GM23338 (cell line): ENCODE results near the gene RGS2. TPM values are rescaled to one million over a fixed set of nuclear protein-coding genes. Genes with fewer than 3 reads are reported as not detected.

Source experiments
- ATAC-seq: fragments of 200-7000 bp; cut with Tn5 transposase; 3 replicates; pipeline ENCODE4 v1.9.1; 2020
- DNase-seq: peaks from one replicate; pipeline ENCODE4 v3.0.0-alpha.2; 2015; ENCODE audit warnings: low spot score
- H2AFZ ChIP-seq: fragments of 200-600 bp; sonication (generic); 2 replicates; pipeline ENCODE4 v1.8.0; 2016; ENCODE audit warnings: antibody characterized with exemption, mild to moderate bottlenecking, moderate library complexity
- H3F3A ChIP-seq: fragments of 200-600 bp; sonication (generic); replicated peaks from 2 replicates; pipeline ENCODE4 v1.8.0; 2017; ENCODE audit warnings: antibody characterized with exemption, mixed run types, low read depth
- H3K27ac ChIP-seq: fragments of 200-600 bp; sonication (generic); 2 replicates; pipeline ENCODE4 v1.6.1; 2016; ENCODE audit warnings: low read depth
- H3K27me3 ChIP-seq: fragments of 200-600 bp; sonication (generic); 2 replicates; pipeline ENCODE4 v1.8.0; 2016; ENCODE audit warnings: mild to moderate bottlenecking, mixed run types, moderate library complexity; ENCODE audit not compliant: insufficient read depth
- H3K36me3 ChIP-seq: fragments of 200-600 bp; sonication (generic); 2 replicates; pipeline ENCODE4 v1.8.0; 2016; ENCODE audit warnings: mild to moderate bottlenecking; ENCODE audit not compliant: insufficient read depth
- H3K4me1 ChIP-seq: fragments of 200-600 bp; sonication (generic); 2 replicates; pipeline ENCODE4 v1.8.0; 2016; ENCODE audit warnings: mild to moderate bottlenecking, moderate library complexity; ENCODE audit not compliant: insufficient read depth
- H3K4me2 ChIP-seq: fragments of 200-600 bp; sonication (generic); 2 replicates; pipeline ENCODE4 v1.7.1; 2017; ENCODE audit warnings: mixed run types
- H3K4me3 ChIP-seq: fragments of 200-600 bp; sonication (generic); 2 replicates; pipeline ENCODE4 v1.6.1; 2016; ENCODE audit warnings: mixed run types
- H3K79me2 ChIP-seq: fragments of 200-600 bp; sonication (generic); replicated peaks from 2 replicates; pipeline ENCODE4 v1.8.0; 2017; ENCODE audit warnings: mild to moderate bottlenecking; ENCODE audit not compliant: insufficient read depth
- H3K9me2 ChIP-seq: fragments of 200-600 bp; sonication (generic); 2 replicates; pipeline ENCODE4 v1.8.0; 2017; ENCODE audit not compliant: insufficient read depth
- H4K20me1 ChIP-seq: fragments of 200-600 bp; sonication (generic); replicated peaks from 2 replicates; pipeline ENCODE4 v1.8.0; 2017; ENCODE audit warnings: mild to moderate bottlenecking; ENCODE audit not compliant: insufficient read depth
- H3K27ac Mint-ChIP-seq: 2 replicates; pipeline ENCODE4 v1.8.0; 2020; ENCODE audit warnings: inconsistent platforms, mild to moderate bottlenecking, moderate library complexity, mixed read lengths
- H3K27me3 Mint-ChIP-seq: 3 replicates; pipeline ENCODE4 v1.8.0; 2022; ENCODE audit warnings: low read depth, mild to moderate bottlenecking, moderate library complexity, mixed read lengths, inconsistent platforms; ENCODE audit not compliant: insufficient read depth, poor library complexity
- H3K36me3 Mint-ChIP-seq: 3 replicates; pipeline ENCODE4 v1.8.0; 2021; ENCODE audit warnings: low read depth, mild to moderate bottlenecking, inconsistent platforms, moderate library complexity, mixed read lengths
- H3K4me1 Mint-ChIP-seq: 3 replicates; pipeline ENCODE4 v1.8.0; 2020; ENCODE audit warnings: mild to moderate bottlenecking, inconsistent platforms, mixed read lengths
- H3K4me3 Mint-ChIP-seq: 3 replicates; pipeline ENCODE4 v1.8.0; 2021; ENCODE audit warnings: moderate library complexity, mild to moderate bottlenecking, inconsistent platforms, mixed read lengths
- H3K9me3 Mint-ChIP-seq: 3 replicates; pipeline ENCODE4 v1.8.0; 2020; ENCODE audit warnings: moderate library complexity, mild to moderate bottlenecking, inconsistent platforms, mixed read lengths
- CREB1 ChIP-seq: fragments of 250-450 bp; sonication (Bioruptor Pico); IDR thresholded peaks from 2 replicates; pipeline ENCODE4 v1.5.0; 2020; ENCODE audit warnings: low read depth, mild to moderate bottlenecking, moderate library complexity
- NANOG ChIP-seq: IDR thresholded peaks from 2 replicates; pipeline ENCODE4 v1.6.1; 2016; ENCODE audit warnings: antibody characterized with exemption, borderline replicate concordance
- STAT1 ChIP-seq: IDR thresholded peaks from one replicate; pipeline ENCODE4 v1.6.1; 2016; ENCODE audit warnings: antibody characterized with exemption; ENCODE audit not compliant: unreplicated experiment
- ZNF114 ChIP-seq: fragments of 250-450 bp; sonication (Bioruptor Pico); IDR thresholded peaks from 2 replicates; pipeline ENCODE4 v1.5.0; 2020; ENCODE audit warnings: mild to moderate bottlenecking, moderate library complexity
- ZNF462 ChIP-seq: fragments of 250-450 bp; sonication (Bioruptor Pico); IDR thresholded peaks from 2 replicates; pipeline ENCODE4 v1.5.0; 2020; ENCODE audit warnings: mild to moderate bottlenecking, moderate library complexity
- polyA plus RNA-seq: library from polyadenylated mRNA; unstranded; fragments of >200 nt; fragmentation: Nextera tagmentation; extraction: Ambion mirVana; gene quantifications from 2 replicates; pipeline ENCODE4 v1.2.1, GENCODE V29; 2016
- total RNA-seq: library from RNA; depleted of rRNA; stranded (reverse); fragments of >200 nt; shearing (Covaris generic); gene quantifications from 2 replicates; pipeline ENCODE4 v1.2.3, GENCODE V29; 2014
- TF ChIP-seq, protein P1 (sequence below), 2 experiments: fragments of 200-600 bp in 1 of 2; sonication (generic) in 1 of 2; conservative IDR thresholded peaks; 2 replicates each; pipeline versions ENCODE4 v1.5.1 to v1.6.1; 2016 to 2017; ENCODE audit warnings: antibody characterized with exemption in 2 of 2, low read depth in 2 of 2, mild to moderate bottlenecking in 2 of 2, moderate library complexity in 1 of 2

Gene RGS2
- total and polyA plus RNA-seq, 2 experiments from 2014 or later = 13.8 to 24.8 TPM

- H4K20me1 ChIP-seq = no peaks in the 10 kb centered on the region
- H3K4me1 Mint-ChIP-seq = peaks cover 16% of the 10 kb centered on the region
- H3K27me3 Mint-ChIP-seq = no peaks in the 10 kb centered on the region
- H2AFZ ChIP-seq = no peak overlapping the region
- TF ChIP-seq STAT1 = no peak
- TF ChIP-seq, protein P1, sequence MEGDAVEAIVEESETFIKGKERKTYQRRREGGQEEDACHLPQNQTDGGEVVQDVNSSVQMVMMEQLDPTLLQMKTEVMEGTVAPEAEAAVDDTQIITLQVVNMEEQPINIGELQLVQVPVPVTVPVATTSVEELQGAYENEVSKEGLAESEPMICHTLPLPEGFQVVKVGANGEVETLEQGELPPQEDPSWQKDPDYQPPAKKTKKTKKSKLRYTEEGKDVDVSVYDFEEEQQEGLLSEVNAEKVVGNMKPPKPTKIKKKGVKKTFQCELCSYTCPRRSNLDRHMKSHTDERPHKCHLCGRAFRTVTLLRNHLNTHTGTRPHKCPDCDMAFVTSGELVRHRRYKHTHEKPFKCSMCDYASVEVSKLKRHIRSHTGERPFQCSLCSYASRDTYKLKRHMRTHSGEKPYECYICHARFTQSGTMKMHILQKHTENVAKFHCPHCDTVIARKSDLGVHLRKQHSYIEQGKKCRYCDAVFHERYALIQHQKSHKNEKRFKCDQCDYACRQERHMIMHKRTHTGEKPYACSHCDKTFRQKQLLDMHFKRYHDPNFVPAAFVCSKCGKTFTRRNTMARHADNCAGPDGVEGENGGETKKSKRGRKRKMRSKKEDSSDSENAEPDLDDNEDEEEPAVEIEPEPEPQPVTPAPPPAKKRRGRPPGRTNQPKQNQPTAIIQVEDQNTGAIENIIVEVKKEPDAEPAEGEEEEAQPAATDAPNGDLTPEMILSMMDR (conservative IDR thresholded peaks at IDR 0.05; ENCODE audit: low read depth in 2 of 2) = no peak
- no peak for TF ChIP-seq ZNF114 (CRISPR knock-in tag)
- TF ChIP-seq ZNF462 (CRISPR knock-in tag) = no peak
- TF ChIP-seq NANOG = no peak
- TF ChIP-seq CREB1 = no peak
- no peak for DNase-seq
- no peak overlapping the region for H3K4me2 ChIP-seq
- H3K4me3 Mint-ChIP-seq = no peak overlapping the region
- H3K36me3 Mint-ChIP-seq = no peaks in the 10 kb centered on the region
- H3K27ac ChIP-seq = no peak overlapping the region
- H3K4me1 ChIP-seq = peaks cover 10% of the 10 kb centered on the region
- H3K4me3 ChIP-seq = no peak overlapping the region
- no peaks in the 10 kb centered on the region for H3K79me2 ChIP-seq
- no peak overlapping the region for H3K27ac Mint-ChIP-seq
- no peaks in the 10 kb centered on the region for H3K9me2 ChIP-seq
- no peaks in the 10 kb centered on the region for H3F3A ChIP-seq
- ATAC-seq = no peak
- H3K27me3 ChIP-seq = no peaks in the 10 kb centered on the region
- no peaks in the 10 kb centered on the region for H3K9me3 Mint-ChIP-seq
- H3K36me3 ChIP-seq = no peaks in the 10 kb centered on the region
These were observed 19.0 kb upstream of the RGS2 start for GRCh38 chr1:192789871-192790270.
